Stimulated activated naive CD8-positive, alpha-beta T cell treated with anti-CD3 and anti-CD28 coated beads, Interleukin-15, Interleukin-2, amounts not matched to agents 100 U/mL and 50 U/mL, for 24 hours (primary cell): ENCODE measurements around the gene ZNF273.
A peak's percentile ranks its signal among the peaks of the same experiment; 100 is the strongest.
"Not testable (repeated sequence)": the region's sequence is repeated elsewhere in the genome, so short reads cannot be mapped to it uniquely, and the experiment has no call there.

ENCODE experiments used
- ATAC-seq: fragments of 150-1000 bp; cut with Tn5 transposase; one replicate; pipeline ENCODE4 v1.10.0; 2021
- DNase-seq: peaks from one replicate; pipeline ENCODE4 v3.0.0; 2021

Gene ZNF273

DNA sequence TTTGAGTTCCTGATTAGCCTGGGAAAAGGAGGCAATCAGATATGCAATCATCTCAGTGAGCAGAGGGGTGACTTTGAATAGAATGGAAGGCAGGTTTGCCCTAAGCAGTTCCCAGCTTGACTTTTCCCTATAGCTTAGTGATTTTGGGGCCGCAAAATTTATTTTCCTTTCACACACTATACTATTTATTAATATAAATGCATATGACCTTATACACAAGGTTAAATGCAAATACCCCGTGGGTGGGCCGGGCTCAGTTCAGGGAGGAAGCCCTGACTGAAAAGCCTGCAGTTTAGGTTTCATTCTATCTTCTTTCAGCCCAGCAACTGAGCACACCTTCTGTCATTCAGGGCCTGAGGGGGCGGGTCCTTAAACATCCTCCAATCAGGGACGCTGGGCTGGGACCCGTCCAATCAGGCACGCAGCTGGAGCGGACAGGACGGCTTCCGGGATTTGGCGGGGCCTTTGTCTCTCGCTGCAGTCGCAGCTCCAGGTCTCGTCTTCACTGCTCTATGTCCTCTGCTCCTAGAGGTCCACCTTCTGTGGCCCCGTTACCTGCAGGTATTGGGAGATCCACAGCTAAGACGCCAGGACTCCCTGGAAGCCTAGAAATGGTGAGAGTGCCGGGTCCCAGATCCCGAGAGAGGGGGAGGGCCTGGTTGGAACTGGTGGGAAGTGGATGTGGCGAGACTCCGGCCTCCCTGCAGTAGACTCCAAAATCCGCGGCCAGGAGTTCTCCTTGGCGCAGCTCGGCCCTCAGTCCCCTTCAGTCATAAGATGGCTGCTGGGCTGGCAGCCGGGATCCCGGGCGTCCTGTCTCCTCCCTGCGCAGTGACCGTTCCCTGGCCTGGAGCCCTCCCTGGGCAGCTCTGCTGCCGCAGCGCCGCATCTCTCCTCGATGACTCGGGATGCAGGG lies at the start of gene ZNF273:
Gene ZNF273, plus strand, starts transcription at position 468 of the 916 bp plus-strand sequence. Its CDS starts 45 bp downstream, at position 513.
- ATAC-seq = peak; percentile 100
- peak; percentile 87 for DNase-seq

DNA sequence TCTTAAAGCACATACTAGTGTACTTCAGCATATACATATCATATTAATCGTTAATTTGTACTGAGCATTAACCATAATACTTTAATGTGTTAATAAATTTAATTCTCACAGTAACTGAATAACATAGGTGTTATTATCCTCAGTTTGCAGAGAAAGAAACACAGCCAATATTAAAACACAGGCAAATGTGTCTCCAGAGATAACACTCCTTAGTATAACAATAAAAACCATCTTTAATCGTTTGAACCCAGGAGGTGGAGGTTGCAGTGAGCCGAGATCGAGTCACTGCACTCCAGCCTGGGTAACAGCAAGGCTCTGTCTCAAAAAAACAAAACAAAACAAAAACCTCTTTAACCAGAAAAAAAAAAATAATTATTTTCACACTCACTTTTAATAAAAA lies 49.4 kb upstream of the ZNF273 start:
- DNase-seq (no peak), ATAC-seq (no peak)

DNA sequence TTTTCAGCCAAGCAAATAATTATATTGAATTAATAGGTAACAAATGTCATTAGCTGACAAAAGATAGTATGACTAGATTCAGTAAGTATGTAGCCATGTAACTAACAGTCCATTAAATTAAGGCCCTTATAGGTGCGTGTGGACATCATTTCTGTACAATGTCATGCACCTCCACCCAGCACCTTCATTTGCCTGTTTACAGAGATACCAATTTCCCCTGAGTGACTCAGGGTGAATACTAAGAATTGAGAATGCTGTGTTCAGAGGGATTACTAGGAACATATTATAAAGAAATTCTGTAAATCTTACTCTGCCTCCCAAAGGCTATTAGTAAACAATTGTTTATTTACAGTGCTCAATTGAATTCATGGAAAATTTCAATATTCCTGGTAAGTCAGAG lies 48.1 kb upstream of the ZNF273 start:
- no peak for ATAC-seq
- DNase-seq = no peak

DNA sequence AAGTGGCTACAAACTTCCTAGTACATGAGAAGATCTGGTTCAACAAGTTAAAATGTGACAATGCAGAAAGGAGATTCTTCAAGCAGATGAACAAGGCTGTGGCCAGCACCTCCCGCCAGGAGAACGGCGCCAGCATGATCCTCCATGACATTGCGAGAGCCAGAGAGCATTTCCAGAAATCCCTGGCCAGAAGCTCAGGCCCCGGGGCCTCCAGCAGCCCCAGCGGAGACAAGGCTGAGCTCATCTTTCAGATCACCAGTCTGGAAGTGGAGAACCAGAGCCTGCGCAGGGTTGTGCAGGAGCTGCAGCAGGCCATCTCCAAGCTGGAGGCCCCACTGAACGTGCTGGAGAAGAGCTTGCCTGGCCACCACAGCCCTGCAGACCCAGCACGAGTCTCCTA lies 40.1 kb upstream of the ZNF273 start:
- ATAC-seq = no peak
- no peak for DNase-seq

DNA sequence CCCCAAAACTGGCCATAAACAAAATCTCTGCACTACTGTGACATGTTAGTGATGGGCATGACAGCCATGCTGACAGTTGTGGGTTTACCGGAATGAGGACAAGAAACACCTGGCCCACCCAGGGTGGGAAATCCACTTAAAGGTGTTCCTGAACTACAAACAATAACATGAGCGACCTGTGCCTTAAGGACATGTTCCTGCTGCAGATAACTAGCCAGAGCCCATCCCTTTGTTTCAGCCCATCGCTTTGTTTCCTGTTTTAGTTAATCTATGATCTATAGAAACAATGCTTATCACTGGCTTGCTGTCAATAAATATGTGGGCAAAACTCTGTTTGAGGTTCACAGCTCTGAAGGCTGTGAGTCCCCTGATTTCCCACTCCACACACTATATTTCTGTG lies 39.5 kb upstream of the ZNF273 start:
- DNase-seq, ATAC-seq: not testable (repeated sequence)

DNA sequence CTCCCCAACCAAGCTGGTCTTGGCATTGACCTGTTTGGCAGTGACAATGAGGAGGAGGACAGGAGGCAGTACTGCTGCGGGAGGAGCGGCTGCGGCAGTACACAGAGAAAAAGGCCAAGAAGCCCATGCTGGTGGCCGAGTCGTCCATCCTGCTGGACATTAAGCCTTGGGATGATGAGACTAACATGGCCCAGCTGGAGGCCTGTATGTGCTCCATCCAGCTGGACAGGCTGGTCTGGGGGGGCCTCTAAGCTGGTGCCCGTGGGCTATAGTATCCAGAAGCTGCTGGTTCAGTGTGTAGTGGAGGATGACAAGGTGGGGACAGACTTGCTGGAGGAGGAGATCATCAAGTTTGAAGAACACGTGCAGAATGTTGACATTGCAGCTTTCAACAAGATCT lies 39.1 kb upstream of the ZNF273 start:
- DNase-seq = no peak
- no peak for ATAC-seq

DNA sequence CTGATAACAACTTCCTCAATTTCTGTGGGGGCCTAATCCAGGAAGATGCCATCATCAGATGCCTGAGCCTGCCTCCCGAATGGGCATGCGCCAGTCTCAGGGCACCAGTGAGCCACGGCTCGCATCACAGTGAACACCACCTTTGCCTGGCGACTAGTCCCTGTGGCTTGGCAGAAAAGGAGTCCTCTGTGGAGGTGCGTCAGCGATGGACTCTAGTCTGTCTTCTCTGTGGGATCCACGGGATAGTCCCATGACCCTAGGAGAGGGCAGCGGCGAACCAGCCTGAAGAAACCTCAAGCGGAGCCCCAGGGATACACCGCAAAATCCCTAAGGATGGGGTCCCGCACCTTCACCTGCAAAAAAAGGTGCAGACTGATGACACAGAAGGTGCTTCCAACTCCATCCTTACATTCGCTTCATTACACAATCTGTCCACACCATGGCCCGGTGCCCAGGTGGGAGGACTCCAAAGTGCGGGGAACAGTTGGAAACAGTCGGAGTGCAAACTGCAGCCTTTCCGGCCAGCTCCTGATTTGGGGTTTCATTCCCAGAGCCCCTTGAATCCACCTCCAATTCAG lies 35.1 kb upstream of the ZNF273 start:
- ATAC-seq = no peak
- no peak for DNase-seq

DNA sequence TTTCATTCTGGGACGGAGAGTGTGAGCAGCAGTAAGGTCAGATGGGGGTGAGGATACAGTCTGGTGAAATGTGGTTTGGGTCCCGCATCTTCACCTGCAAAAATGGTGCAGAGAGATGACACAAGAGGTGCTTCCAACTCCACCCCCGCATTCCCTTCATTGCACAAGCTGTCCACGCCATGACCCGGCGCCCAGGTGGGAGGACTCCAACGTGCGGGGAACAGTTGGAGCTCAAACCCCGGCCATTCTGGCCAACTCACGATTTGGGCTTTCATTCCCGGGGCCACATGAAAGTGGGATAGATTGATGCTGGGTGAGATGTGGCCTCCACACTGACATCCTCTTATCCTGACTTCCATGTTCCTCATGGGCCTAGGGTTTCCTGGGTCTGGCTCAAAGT lies 34.6 kb upstream of the ZNF273 start:
- DNase-seq = no peak
- ATAC-seq = no peak

DNA sequence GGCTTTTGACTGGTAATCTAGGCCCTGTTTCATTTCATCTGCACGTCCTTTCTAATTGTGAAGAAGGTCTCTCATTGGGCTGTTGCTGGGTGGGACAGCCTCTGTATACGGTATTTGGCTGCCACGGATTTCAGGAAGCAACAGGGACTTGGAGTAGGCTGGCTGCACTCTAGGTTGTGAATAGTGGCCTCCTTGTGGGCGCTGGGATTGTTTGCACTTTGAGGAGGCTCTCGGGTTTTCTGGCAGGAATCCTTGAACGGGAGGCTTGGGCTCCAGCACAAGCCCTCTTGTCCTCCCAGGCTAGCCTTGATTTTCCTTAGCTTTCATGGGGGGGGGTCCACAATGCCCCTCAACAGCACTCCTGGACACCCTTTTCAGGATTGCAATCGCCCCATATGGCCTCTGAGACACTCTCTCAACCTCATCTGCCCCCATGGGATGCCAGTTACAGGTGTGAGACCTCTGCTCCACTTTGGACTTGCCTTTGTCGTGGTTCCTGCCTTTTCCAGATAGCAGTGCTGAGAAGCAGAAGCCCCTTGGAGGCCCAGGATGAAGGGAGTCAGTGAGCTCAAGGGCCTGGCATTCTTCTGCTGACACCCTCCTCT lies 33.9 kb upstream of the ZNF273 start:
- DNase-seq = no peak

DNA sequence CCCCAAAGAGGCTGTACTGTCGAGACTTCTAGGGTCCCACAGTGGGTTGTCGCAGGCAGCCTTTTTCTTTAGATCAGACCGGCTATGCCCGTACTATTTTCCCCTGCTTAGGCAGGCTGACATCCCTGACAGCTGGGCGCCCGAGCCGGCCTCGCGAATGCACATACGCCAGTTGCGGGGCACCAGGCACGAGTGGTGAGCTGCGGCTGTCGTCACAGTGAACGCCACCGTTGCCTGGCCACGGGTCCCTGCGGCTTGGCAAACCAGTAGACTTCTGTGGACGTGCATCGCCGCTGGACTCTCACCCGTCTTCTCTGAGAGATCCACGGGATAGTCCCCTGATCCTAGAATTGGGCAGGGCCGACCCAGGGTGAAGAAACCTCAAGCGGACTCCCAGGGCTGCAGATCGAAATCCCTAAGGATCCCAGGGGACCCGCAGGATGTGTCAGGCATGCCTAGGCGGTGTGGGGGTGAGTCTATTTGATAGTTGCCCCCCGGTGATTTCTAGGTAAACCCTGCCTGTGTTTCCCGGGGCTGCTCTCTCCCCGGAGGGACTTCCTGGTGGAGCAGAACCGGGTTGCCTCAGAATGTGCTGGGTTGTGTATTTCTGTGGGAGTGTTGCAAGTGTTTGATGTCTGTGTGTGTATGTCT lies 33.0 kb upstream of the ZNF273 start:
- DNase-seq = no peak
- ATAC-seq = no peak

More for the DNA sequence above, 33.9 kb upstream of the ZNF273 start:
- ATAC-seq = no peak

DNA sequence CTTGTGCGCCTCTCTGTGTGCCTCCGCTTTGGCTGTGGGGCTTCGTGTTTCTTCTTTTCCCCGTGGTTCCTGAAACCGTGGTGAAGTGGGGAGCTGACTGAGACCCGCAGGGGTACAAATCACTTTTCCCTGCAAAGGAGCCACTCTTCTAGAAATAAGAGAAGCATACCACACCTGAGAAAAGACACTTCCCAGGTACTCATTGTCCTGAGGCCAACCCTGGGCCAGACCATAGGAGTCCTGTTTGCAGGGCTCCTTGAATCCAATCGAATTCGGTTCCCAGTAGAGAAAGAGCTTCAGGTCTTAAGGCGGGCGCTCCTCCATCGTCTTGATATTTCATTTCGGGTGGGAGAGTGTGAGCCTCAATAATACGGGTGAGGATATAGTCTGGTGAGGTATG lies 32.4 kb upstream of the ZNF273 start:
- ATAC-seq (no peak), DNase-seq (no peak)

DNA sequence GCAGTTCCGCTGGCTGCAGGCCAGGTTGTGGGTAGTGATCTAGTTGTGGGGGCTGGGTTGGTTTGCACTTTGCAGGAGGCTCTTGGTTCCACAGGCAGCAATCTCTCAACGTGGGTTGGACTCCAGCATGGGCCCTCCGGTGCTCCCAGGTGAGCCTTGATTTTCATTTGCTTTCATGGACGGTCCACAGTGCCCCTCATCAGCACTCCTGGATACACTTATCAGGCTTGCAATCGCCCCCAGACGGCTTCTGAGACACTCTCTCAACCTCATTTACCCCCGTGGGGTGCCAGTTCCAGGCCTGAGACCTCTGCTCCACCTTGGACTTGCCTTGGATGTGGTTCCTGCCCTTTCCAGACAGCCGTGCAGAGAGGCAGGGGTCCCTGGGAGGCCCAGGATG lies 31.3 kb upstream of the ZNF273 start:
- DNase-seq (no peak), ATAC-seq (no peak)

DNA sequence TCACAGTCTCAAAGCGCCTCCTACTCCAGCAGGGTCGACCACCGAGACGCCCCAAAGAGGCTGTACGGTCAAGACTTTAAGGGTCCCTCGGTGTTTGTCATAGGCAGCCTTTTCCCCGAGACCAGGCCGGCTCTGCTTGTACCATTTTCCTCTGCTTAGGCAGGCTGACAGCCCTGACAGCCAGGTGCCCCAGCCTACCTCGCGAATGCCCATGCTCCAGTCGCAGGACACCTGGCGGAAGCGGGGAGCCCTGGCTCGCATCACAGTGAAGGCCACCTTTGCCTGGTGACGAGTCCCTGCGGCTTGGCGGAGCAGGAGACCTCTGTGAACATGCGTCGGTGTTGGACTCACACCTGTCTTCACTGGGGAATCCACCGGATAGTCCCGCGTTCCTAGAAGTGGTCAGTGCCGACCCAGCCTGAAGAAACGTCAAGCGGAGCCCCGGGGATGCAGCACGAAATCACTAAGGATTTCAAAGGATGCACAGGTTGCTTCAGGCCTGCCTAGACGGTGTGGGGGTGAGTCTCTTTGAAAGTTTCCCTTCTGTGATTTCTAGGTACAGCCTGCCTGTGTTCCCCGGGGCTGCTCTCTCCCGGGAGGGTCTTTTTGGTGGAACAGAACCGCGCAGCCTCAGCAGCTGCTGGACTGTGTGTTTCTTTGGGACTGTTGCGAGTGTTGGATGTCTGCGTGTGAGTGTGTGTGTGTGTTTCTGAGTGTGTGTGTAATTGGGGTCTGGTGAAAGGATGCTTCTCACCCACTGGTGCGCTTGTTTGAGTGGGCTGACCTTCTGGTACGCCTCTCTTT lies 30.5 kb upstream of the ZNF273 start:
- no peak for ATAC-seq
- no peak for DNase-seq

DNA sequence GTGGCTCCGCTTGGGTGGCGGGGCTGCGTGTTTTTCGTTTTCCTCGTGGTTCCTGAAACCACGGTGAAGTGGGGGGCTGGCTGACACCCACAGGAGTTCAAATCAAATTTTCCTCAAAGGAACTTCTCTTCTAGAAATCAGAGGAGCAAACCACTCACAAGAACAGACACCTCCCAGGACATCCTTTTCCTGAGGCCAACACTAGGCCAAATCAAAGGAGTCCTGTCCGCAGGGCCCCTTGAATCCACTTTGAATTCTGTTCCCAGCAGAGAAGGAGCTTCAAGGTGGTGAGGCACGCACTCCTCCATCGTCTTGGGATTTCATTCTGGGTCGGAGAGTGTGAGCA lies 29.9 kb upstream of the ZNF273 start:
- ATAC-seq = no peak
- no peak for DNase-seq

DNA sequence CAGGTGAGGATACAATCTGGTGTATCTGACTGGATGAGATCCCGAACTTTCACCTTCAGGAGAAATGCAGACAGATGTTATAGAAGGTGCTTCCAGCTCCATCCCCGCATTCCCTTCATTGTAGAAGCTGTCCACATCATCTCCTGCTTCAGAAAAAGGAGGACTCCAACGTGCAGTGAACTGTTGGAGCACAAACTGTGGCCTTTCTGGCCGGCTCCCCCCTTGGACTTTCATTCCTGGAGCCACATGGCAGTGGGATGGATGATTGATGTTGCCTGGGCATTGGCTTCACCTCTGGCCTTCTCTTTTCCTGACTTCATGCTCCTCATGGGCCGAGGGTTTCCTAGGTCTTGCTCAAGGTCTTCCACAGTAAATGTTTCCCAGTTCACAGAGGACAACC lies 29.6 kb upstream of the ZNF273 start:
- DNase-seq = no peak
- ATAC-seq = no peak

DNA sequence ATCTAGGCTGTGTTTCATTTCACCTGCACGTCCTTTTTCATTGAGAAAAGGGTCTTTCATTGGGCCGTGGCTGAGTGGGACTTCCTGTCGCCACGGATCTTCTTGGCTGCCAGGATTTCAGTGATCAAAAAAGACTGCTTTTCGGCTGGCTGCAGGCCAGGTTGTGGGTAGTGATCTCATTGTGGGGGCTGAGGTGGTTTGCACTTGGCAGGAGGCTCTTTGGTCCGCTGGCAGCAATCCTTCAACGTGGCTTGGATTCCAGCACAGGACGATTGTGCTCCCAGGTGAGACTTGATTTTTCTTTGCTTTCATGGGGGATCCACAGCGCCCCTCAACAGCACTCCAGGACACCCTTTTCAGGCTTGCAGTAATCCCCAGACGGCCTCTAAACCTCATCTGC lies 29.0 kb upstream of the ZNF273 start:
- ATAC-seq = no peak

DNA sequence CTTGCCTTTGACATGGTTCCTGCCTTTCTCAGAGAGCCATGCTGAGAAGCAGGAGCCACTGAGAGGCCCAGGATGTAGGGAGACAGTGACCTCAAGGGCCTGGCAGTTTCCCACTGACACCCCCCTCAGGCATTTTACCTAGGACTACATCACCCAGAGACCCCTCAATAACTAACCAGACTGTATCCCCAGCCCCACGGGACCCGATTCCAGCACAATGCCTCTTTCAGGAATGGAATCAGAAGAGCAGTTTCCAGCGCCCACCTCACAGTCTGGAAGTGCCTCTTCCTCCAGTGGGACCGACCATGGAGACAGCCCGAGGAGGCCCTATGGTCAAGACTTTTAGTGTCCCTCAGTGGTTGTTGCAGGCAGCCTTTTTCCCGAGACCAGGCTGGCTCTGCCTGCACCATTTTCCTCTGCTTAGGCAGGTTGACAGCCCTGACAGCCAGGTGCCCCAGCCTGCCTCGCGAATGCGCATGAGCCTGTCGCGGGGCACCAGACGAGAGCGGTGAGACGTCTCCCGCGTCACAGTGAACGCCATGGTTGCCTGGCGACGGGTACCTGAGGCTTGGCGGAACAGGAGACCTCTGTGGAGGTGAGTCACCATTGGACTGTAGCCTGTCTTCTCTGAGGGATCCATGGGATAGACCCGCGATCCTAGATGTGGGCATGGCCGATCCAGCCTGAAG lies 28.4 kb upstream of the ZNF273 start:
- no peak for DNase-seq
- ATAC-seq = no peak

More for the DNA sequence above, 29.0 kb upstream of the ZNF273 start:
- DNase-seq = no peak

DNA sequence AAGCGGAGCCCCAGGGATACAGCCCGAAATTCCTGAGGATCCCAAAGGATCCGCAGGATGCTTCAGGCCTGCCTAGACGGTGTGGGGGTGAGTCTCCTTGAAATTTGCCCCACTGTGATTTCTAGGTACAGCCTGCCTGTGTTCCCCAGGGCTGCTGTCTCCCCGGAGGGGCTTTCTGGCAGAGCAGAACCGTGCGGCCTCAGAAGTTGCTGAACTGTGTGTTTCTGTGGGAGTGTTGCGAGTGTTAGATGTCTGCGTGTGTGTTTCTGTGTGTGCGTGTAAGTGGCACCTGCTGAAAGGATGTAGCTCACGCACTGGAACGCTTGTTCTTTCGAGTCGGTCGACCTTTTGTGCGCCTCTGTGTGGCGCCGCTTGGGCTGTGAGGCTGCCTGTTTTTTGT lies 27.8 kb upstream of the ZNF273 start:
- ATAC-seq (no peak), DNase-seq (no peak)

DNA sequence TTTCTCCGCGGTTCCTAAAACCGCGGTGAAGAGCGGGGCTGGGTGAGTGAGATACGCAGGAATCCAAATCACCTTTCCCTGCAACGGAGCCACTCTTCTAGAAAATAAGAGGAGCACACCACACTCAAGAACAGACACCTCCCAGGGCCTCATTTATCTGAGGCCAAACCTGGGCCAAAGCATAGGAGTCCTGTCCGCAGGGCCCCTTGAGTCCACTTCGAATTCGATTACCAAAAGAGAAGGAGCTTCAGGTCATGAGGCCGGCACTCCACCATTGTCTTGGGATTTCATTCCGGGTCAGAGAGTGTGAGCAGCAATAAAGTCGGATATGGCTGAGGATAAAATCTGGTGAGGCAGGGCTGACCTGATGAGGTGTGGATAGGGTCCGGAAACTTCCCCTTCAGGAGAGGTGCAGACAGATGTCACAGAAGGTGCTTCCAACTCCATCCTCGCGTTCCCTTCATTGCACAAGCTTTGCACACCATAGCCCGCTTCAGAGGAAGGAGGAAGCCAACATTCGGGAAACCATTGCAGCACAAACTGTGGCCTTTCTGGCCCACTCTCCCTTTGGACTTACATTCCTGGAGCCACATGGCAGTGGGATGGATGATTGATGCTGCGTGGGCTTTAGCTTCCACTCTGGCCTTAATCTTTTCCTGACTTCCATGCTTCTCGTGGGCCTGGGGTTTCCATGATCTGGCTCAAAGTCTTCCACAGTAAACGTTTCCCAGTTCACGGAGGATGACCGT lies 27.2 kb upstream of the ZNF273 start:
- no peak for DNase-seq

DNA sequence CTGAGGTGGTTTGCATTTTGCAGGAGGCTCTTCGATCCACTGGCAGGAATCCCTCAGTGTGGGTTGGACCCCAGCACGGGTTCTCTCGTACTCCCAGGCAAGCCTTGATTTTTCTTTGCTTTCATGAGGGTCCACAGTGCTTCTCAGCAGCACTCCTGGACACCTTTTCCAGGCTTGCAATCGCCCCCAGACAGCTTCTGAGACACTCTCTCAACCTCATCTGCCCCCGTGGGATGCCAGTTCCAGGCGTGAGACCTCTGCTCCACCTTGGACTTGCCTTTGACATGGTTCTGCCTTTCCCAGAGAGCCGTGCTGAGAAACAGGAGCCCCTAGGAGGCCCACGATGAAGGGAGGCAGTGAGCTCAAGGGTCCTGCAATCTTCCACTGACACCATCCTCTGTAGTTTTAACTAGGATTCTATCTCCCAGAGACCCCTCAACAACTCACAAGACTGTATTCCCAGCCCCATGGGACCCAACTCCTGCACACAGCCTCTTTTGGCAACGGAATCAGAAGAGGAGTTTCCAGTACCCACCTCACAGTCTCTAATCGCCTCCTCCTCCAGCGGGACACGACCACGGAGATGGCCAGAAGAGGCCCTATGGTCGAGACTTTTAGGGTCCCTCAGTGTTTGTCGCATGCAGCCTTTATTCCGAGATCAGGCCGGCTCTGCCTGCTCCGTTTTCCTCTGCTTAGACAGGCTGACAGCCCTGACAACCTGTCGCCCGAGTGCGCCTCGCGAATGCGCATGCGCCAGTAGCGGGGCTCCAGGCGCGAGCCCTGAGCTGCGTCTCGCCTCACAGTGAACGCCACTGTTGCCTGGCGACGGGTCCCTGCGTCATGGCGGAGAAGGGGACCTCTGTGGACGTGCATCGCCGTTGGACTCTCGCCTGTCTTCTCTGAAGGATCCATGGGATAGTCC lies 26.0 kb upstream of the ZNF273 start:
- ATAC-seq (peak; percentile 78), DNase-seq (peak; percentile 69)

More for the DNA sequence above, 27.2 kb upstream of the ZNF273 start:
- no peak for ATAC-seq
